ENCODE results near the gene SHISA4.

Gene SHISA4

GRCh38 chr1:201882665-201883132 is 6.0 kb upstream of the SHISA4 start:
- FAIRE-seq, result no peak

GRCh38 chr1:201883266-201883665 is 5.4 kb upstream of the SHISA4 start:
- FAIRE-seq, result no peak

- FAIRE-seq, result no peak
Measured at GRCh38 chr1:201883786-201884185, 4.9 kb upstream of the SHISA4 start.

- FAIRE-seq, result no peak
Measured at GRCh38 chr1:201884425-201884824, 4.3 kb upstream of the SHISA4 start.

- FAIRE-seq, result no peak
Measured at GRCh38 chr1:201885531-201886075, 3.1 kb upstream of the SHISA4 start.

GRCh38 chr1:201886103-201886885 is 2.4 kb upstream of the SHISA4 start:
- FAIRE-seq, result no peak

- no peak for FAIRE-seq
Measured at GRCh38 chr1:201887116-201887866, 1.4 kb upstream of the SHISA4 start.

- FAIRE-seq, result no peak
Measured at GRCh38 chr1:201889090-201889968, 631 bp downstream of the SHISA4 start.

- no peak for FAIRE-seq
Measured at GRCh38 chr1:201890223-201890622, 1.5 kb downstream of the SHISA4 start.

- FAIRE-seq, result no peak
Measured at GRCh38 chr1:201890806-201891450, 2.2 kb downstream of the SHISA4 start.

- FAIRE-seq, result no peak
Measured at GRCh38 chr1:201891451-201892045, 2.9 kb downstream of the SHISA4 start.

- no peak for FAIRE-seq
Measured at GRCh38 chr1:201892211-201892610, 3.5 kb downstream of the SHISA4 start.

- no peak for FAIRE-seq
Measured at GRCh38 chr1:201893431-201893830, 4.7 kb downstream of the SHISA4 start.

GRCh38 chr1:201894343-201895119 is 5.8 kb downstream of the SHISA4 start:
- no peak for FAIRE-seq

GRCh38 chr1:201895120-201895665 is 6.5 kb downstream of the SHISA4 start:
- FAIRE-seq, result no peak

- peak; percentile 91 for FAIRE-seq
Measured at GRCh38 chr1:201895913-201896807, 7.5 kb downstream of the SHISA4 start.

GRCh38 chr1:201896951-201897391 is 8.3 kb downstream of the SHISA4 start:
- FAIRE-seq, result no peak

GRCh38 chr1:201898240-201898894 is 9.7 kb downstream of the SHISA4 start:
- no peak for FAIRE-seq

GRCh38 chr1:201898992-201899391 is 10.3 kb downstream of the SHISA4 start:
- no peak for FAIRE-seq
